ENCODE data around the gene ZCCHC7. TPM values are rescaled to one million over a fixed set of nuclear protein-coding genes. Genes with fewer than 3 reads are reported as not detected.

The ZCCHC7 gene
- total and polyA plus RNA-seq, 2 of the 8 experiments (the other 6 are each of a cell fraction or from before 2014, with no cell fraction given): 12.2 to 27.5 TPM

GRCh38 chr9:37215830-37216229, 95.5 kb downstream of the ZCCHC7 start:
- FAIRE-seq (no peak), DNase-seq (ENCODE audit: low read depth in 1 of 2, low spot score in 2 of 2) (no peak)
- H4K8ac ChIP-seq (ENCODE audit: extremely low read depth, insufficient read depth, low read length): no peak overlapping the region
- H2AK5ac ChIP-seq (ENCODE audit: low read depth, low read length): no peak overlapping the region
- no peaks in the 10 kb centered on the region for H3K27me3 ChIP-seq (replicated peaks in 1 of 4; ENCODE audit: control insufficient read depth in 3 of 4, extremely low read depth in 1 of 4, insufficient read depth in 3 of 4, low read length in 3 of 4)
- H3K27ac ChIP-seq (ENCODE audit: low read depth, low read length): no peak overlapping the region
- POLR2A ChIA-PET (ENCODE audit: partially characterized antibody): interaction anchor here (1.2 to 1.5 kb wide), 3 partner anchors 9 to 36 kb away, joined by 3 read pairs; no protein-coding TSS in a partner anchor
- CTCF ChIA-PET (ENCODE audit: partially characterized antibody): no interaction called here
- no peak overlapping the region for H3K18ac ChIP-seq (ENCODE audit: extremely low read depth, low read length)
- H3K4me1 ChIP-seq (replicated peaks in 1 of 4; ENCODE audit: control insufficient read depth in 3 of 4, insufficient read depth in 4 of 4, low read length in 3 of 4): no peaks in the 10 kb centered on the region
- H4K5ac ChIP-seq (ENCODE audit: insufficient read length, low read depth, low read length): no peak overlapping the region
- WGBS, 2 experiments (ENCODE audit: extremely low coverage in 1 of 2, insufficient coverage in 1 of 2, insufficient read length in 1 of 2, insufficient replicate concordance in 2 of 2, low coverage in 1 of 2, low lambda C conversion rate in 2 of 2, missing lambda C conversion rate in 1 of 2): 92% methylated on average over 1 of the region's 1 CpG; no CpG with 5 or more reads in 1 of the 2 experiments
- no peak overlapping the region for H2BK15ac ChIP-seq (ENCODE audit: low read length)
- no peak overlapping the region for H2BK120ac ChIP-seq (replicated peaks; ENCODE audit: low read depth, low read length)
- H3K14ac ChIP-seq (ENCODE audit: insufficient read length): no peak overlapping the region
- no peak overlapping the region for H4K91ac ChIP-seq (replicated peaks; ENCODE audit: insufficient read length, low read length)
- no peak overlapping the region for H3K56ac ChIP-seq (replicated peaks; ENCODE audit: insufficient read length, low read depth, low read length)
- no peak overlapping the region for H2BK12ac ChIP-seq (ENCODE audit: low read depth, low read length)
- no peak overlapping the region for H3K4ac ChIP-seq (replicated peaks; ENCODE audit: insufficient read length, low read depth, low read length)
- no peak overlapping the region for H2AFZ ChIP-seq (ENCODE audit: low read length)
- no peak overlapping the region for H3K9ac ChIP-seq (replicated peaks in 1 of 4; ENCODE audit: extremely low read depth in 1 of 4, low read depth in 3 of 4, low read length in 3 of 4)
- no peak overlapping the region for H3K23ac ChIP-seq (ENCODE audit: insufficient read length)
- no peaks in the 10 kb centered on the region for H4K20me1 ChIP-seq (replicated peaks in 1 of 2; ENCODE audit: control insufficient read depth in 1 of 2, insufficient read depth in 2 of 2, low read length in 2 of 2)
- no peak overlapping the region for H2BK20ac ChIP-seq (ENCODE audit: low read length)
- no peaks in the 10 kb centered on the region for H3K36me3 ChIP-seq (ENCODE audit: control insufficient read depth in 2 of 4, insufficient read depth in 4 of 4, low read length in 3 of 4)
- H3K4me3 ChIP-seq (ENCODE audit: extremely low read depth in 1 of 4, insufficient read depth in 2 of 4, low read depth in 3 of 4, low read length in 4 of 4): no peak overlapping the region
- no peaks in the 10 kb centered on the region for H3K79me1 ChIP-seq (ENCODE audit: low read depth, low read length)
- H3K79me2 ChIP-seq (ENCODE audit: control insufficient read depth in 1 of 2, insufficient read depth in 2 of 2, low read length in 2 of 2): peaks cover 0 to 8% of the 10 kb centered on the region in 2 experiments; a peak in 1 of 4 replicates
- H3K4me2 ChIP-seq (ENCODE audit: insufficient read depth in 1 of 2, low read depth in 2 of 2, low read length in 2 of 2): no peak overlapping the region
- no peak overlapping the region for H2BK5ac ChIP-seq (ENCODE audit: low read depth, low read length)
- no peaks in the 10 kb centered on the region for H3K9me3 ChIP-seq (ENCODE audit: insufficient read depth in 2 of 2, low read depth in 1 of 2, low read length in 1 of 2)
- H3K23me2 ChIP-seq (ENCODE audit: low read depth, low read length): no peaks in the 10 kb centered on the region
